Measurements from ENCODE around the gene FAM184B.

DNA sequence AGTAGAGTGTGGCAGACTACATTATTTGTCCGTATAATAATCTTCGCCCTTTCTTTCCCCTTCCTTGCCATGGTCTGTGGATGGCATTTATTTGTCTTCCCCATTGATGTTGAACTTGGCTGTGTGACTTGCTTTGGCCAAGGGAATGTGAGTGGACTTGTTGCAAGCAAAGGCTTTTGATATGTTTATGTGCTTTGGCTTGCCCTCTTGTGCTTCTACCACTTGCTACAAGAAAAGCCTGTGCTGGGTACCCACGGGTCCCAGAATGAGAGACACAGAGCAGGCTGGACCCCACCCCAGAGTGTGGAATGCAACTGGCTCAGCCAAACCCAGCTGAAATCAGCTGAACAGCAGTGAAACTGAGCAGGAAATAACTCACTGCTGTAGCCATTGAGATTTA lies 63.0 kb downstream of the FAM184B start:
- TF ChIP-seq, protein P1, sequence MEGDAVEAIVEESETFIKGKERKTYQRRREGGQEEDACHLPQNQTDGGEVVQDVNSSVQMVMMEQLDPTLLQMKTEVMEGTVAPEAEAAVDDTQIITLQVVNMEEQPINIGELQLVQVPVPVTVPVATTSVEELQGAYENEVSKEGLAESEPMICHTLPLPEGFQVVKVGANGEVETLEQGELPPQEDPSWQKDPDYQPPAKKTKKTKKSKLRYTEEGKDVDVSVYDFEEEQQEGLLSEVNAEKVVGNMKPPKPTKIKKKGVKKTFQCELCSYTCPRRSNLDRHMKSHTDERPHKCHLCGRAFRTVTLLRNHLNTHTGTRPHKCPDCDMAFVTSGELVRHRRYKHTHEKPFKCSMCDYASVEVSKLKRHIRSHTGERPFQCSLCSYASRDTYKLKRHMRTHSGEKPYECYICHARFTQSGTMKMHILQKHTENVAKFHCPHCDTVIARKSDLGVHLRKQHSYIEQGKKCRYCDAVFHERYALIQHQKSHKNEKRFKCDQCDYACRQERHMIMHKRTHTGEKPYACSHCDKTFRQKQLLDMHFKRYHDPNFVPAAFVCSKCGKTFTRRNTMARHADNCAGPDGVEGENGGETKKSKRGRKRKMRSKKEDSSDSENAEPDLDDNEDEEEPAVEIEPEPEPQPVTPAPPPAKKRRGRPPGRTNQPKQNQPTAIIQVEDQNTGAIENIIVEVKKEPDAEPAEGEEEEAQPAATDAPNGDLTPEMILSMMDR (IDR thresholded peaks at IDR 0.05), result no peak
- TF ChIP-seq CEBPB (IDR thresholded peaks at IDR 0.05) (no peak), RCOR1 (IDR thresholded peaks at IDR 0.05; ENCODE audit: low read depth, low read length) (no peak), JUN (IDR thresholded peaks at IDR 0.05) (no peak), ESRRA (IDR thresholded peaks at IDR 0.05; ENCODE audit: borderline replicate concordance, low read length) (no peak)
- TF ChIP-seq, protein P2, sequence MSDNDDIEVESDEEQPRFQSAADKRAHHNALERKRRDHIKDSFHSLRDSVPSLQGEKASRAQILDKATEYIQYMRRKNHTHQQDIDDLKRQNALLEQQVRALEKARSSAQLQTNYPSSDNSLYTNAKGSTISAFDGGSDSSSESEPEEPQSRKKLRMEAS (IDR thresholded peaks at IDR 0.05), result no peak
- TF ChIP-seq, protein P3, sequence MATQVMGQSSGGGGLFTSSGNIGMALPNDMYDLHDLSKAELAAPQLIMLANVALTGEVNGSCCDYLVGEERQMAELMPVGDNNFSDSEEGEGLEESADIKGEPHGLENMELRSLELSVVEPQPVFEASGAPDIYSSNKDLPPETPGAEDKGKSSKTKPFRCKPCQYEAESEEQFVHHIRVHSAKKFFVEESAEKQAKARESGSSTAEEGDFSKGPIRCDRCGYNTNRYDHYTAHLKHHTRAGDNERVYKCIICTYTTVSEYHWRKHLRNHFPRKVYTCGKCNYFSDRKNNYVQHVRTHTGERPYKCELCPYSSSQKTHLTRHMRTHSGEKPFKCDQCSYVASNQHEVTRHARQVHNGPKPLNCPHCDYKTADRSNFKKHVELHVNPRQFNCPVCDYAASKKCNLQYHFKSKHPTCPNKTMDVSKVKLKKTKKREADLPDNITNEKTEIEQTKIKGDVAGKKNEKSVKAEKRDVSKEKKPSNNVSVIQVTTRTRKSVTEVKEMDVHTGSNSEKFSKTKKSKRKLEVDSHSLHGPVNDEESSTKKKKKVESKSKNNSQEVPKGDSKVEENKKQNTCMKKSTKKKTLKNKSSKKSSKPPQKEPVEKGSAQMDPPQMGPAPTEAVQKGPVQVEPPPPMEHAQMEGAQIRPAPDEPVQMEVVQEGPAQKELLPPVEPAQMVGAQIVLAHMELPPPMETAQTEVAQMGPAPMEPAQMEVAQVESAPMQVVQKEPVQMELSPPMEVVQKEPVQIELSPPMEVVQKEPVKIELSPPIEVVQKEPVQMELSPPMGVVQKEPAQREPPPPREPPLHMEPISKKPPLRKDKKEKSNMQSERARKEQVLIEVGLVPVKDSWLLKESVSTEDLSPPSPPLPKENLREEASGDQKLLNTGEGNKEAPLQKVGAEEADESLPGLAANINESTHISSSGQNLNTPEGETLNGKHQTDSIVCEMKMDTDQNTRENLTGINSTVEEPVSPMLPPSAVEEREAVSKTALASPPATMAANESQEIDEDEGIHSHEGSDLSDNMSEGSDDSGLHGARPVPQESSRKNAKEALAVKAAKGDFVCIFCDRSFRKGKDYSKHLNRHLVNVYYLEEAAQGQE (IDR thresholded peaks at IDR 0.05), result no peak
